CD1c-positive myeloid dendritic cell (primary cell): ENCODE measurements around the gene LY86.

Experiments
- DNase-seq: peaks from one replicate; pipeline ENCODE4 v3.0.0-alpha.2; 2016; ENCODE audit errors: extremely low spot score

The LY86 gene

DNA sequence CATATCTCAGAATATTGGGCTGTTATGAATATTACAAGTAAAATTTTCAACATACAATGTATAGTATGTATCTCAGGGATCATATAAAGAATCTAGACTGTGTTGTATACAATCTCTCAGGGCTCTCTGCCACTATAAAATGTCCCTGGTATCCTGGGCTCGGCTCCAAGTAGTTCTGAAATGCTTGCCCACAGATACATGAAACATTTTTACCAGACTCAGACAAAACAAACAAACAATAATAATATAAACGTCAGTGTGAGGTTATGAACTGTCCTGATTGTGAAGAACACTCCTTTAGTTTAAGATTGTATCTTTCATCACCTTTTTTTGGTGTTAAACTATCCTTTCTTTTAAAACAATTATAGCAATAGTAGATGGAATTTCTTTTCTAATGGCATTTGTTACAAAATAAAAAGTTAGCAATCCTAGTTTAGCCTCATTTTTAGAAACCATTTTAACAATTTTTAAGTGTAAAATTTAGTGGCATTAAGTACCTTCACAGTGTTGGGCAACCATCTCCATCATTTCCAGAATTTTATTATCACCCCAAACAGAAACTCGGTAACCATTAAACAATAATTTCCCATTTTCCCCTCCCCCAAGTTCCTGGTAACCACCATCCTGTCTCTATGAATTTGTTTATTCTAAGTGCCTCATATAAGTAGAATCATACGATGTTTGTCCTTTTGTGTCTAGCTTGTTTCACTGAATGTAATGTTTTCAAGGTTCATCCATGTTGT lies 17.4 kb upstream of the LY86 start:
- DNase-seq, result no peak

DNA sequence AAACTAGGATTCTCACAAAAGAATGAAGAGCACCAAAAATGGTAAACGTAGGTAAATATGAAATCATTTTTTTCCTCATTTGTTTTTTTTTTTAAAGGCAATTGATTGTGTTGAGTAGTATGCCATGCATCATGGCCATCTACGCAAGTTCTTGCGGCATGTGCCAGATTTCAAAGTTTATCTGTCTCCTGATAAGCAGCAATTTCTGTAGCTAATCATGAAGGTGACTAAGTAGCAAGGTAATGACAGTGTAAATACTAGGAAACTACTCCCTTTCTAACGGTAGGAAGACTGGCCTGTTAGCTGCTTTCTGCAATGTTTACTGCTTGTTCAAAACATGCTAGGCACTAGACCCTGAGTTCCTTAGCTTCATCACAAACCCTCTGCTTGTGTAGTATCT lies 13.4 kb upstream of the LY86 start:
- no peak for DNase-seq

DNA sequence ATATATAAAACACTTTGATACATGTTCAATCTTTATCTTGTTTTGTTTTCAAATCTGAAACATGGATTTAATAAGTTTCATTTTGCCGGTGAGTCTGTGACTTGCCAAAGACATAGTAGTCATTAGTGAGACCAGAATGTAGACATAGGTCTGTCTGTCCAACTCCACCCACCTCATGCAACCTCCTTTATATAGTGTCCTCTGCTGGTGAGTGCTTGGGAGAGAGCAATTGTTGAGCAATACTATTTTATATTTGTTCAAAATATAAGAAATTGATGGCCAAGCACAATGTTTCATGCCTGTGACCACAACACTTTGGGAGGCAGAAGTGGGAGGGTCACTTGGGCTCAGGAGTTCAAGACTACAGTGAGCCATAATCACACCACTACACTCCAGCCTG lies 10.8 kb upstream of the LY86 start:
- DNase-seq, result no peak

DNA sequence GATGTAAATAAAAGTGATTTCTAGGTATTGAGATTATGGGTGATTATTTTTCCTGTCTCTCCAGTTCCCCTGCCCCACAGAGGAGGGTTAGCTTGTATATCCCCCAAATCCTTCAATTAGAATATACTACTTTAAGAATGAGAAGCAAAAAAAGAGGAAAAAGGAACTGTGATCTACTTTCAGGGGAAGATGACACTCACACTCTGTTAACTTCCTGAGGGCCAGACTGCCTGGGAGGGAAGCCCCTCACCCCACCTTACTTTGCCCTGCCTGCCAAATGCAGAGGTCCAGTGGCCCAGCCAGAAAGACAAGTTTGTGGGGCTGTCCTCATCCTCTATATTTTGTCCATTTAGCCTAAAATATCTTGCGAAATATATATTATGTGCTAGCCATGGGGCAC lies 9.2 kb upstream of the LY86 start:
- no peak for DNase-seq

DNA sequence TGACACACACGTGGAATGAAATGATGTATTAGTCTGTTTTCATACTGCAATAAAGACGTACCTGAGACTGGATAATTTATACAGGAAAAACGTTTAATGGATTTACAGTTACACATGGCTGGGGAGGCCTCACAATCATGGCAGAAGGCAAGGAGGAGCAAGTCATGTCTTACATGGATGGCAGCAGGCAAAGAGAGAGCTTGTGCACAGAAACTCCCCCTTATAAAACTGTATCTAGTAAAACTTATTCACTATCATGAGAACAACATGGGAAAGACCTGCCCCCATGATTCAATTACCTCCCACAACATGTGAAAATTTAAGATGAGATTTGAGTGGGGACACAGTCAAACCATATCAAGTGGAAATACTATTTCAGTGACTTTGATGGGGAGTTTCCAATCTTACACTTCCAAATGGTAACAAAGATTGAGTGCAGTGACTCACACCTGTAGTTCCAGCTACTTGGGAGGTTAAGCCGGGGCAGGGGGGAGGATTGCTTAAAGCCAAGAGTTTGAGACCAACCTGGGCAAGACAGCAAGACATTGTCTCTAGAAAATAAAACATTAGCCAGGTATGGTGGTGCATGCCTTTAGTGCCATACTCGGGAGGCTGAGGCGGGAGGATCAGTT lies 8.2 kb upstream of the LY86 start:
- no peak for DNase-seq

DNA sequence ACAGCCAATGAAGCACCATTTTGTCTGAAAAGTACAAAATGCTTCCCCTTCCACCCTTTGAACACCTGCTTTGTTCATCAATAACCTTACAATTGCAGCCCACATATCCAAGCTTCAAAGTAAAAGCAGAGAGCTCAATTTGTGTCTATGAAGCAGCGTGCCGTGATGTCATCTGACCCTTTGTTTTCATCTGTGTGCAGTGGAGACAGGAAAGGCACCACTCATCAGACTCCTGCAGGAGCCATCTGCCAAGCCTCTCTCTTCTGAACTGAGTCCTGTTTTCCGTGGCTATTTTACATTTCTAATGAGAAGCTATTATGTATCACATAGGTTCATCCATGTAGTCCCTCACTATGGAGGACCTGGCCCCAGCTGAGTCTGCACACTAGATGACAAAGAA lies 7.5 kb upstream of the LY86 start:
- no peak for DNase-seq

DNA sequence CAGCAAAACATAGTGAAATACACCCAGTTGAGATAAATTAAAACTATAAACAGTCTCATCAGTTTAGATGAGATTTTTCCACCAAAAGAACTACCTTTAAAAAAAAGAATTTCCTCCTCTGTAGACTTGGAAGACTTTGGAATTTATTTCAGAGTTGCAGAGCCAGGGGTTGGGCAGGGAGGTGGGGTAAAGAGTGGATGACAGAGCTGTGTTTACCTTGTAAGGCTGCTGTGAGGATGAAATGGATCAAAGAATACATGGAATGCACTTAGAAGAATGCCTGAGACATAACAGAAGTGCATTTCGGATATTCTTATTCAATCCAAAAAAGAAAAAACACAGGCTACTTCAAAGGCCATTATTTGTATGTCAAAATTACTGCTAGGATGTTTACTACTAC lies 6.4 kb upstream of the LY86 start:
- DNase-seq, result no peak

DNA sequence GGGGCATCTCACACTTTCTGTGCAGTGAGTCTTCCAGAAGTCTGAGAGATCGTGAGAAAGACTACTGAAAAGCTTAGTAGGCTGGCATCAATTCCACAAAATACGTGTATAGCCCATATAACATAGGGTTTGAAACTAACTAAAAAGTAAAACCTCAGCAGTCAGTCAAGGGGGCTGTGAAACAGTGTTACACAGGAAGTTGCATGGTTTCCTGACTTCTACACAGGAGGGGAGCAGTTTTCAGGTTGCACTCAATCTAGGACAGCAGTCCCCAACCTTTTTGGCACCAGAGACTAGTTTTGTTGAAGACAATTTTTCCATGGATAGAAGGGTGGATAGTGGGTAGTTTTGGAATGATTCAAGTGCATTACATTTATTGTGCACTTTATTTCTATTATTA lies 4.7 kb upstream of the LY86 start:
- no peak for DNase-seq

DNA sequence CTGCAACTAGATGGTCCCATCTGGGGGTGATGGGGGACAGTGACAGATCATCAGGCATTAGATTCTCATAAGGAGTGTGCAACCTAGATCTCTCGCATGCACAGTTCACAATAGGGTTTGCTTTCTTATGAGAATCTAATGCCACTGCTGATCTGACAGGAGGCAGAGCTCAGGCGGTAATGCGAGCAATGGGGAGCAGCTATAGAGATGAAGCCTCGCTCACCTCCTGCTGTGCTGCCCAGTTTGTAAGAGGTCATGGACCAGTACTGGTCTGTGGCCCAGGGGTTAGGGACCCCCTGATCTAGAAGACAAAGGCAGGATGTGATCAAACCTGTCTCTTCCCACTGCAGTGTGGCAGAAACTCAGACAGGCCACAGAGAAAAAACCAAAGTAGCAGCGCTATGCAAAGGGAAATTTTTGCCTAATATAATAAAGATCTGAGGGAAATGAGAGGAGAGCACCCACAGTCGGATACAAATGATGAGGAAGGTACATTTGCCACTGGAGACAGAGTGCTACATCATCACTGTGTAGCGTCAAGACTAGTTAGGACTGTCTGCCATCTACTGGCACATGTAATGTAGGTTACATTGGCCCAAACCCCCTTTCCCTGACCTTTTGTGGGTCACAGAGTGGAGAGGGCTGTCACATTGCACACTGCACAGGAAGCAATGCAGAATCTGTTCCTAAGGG lies 4.1 kb upstream of the LY86 start:
- DNase-seq, result no peak

DNA sequence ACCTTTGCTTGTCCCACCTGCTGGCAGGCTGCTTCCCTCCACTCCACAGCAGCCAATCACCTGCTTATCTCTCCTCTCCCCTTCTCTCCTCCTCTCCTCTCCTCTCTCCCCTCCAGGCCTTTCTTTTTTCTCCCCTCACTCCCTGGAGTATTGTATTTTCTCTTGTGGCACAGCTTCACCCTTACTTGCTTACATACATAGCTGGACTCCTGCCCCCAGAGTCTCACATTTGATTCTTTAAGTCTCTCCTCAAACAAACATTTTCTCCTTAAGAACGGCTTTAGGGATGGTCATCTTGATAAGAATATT lies 3.6 kb upstream of the LY86 start:
- DNase-seq, result no peak

DNA sequence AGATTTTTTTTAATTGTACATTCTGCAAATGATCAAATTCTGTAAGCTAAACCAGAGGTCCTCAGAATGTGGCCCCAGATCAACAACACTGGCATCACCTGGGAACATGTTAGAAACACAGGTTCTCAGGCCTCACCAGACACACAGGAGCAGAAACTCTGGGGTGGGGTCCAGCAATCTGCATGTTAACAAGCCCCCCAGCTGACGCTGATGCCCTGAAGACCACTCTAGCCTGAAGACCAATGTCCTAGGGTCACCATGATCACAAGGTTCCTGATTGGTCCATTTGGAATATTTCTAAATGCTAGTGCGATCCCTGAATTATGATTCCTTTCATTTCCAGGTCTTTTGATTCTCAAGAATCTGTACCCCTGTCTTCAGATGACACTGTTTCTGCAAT lies 2.4 kb upstream of the LY86 start:
- DNase-seq, result no peak

DNA sequence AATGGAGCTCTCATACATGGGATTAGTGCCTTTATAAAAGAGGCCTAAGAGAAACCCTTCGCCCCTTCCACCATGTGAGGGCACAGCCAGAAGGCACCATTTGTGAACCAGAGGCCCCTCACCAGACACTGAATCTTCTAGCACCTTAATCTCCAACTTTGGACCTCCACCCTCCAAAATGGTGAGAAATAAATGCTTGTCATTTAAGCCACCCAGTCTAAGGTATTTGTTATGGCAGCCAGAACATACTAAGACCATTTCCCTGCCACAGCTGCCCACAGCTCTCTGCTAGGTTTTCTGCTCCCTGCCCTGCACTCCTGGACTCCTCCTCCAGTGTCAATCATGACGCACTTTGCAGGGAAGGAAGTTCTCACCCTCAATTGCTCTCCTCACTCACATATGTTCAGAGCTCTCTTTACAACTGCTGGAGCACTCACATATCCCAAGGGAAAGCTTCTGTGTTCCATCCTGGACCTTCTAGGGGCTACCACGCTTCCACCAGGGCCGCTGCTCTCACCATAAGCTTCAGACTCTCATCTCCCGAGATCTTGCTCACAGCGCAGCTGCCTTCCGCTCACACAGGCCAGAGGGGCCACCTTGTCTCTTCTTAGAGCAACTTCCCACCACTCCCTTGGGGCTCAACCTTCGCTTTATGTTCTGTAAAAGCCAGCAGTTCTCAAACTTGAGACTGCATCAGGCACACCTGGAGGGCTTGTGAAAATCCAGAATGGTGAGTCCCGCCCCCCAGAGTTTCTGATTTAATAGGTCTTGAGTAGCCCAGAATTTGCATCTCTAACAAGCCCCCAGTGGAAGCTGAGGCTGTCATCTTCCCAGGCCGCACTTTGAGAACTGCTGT lies 1.6 kb upstream of the LY86 start:
- DNase-seq, result peak; percentile 31

DNA sequence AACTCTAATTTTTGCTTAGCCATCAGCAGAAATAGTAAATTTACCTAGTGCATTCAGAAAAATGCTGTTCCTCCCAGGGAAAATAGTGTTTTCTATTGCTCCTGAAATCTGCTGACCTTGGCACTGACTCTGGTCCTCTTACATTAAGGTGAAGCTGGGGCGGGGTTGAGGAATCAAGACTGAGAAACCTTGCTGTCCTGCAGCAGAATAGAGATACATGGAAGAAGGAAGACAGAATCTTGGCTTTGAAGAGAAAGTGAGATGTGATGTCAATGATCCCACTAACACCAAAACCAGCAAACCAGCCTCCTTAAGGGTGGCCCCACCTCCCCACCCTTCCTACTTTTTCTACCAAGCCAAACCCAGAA lies 840 bp upstream of the LY86 start:
- no peak for DNase-seq

DNA sequence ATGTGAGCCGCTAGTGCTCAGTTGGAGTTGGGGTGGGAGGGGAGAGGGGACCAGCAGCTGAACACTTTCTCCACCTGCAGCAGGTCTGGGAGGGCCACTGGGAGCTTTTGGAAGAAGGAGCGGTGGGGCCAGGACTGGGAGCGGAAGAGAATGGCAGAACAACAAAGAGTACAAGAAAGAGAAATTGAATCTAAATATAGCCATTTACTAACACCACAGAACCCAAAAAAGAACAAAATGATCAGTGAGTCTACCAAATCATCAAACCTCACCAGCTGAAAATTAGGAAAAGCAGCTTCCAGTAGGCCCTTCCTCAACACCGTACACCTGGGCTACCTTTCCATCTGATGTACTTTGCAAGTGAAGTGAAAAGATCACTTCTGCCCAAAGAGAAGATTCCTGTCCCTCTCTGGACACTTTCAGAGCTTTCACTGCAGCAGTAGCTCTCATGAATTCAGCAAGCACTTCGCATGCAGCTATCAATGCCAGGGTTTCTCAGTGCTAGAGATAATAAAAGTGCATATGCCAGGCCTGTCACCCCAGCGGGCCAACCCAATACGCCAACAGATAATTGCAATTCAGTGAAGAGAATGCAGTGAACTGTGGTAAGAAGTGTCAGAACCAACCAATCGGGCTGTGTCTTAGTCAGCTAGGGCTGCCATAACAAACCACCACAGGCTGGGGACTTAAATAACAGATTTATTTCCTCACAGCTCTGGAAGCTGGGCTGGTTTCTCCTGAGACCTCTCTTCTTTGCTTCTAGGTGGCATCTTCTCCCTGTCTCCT lies 597 bp downstream of the LY86 start:
- no peak for DNase-seq

DNA sequence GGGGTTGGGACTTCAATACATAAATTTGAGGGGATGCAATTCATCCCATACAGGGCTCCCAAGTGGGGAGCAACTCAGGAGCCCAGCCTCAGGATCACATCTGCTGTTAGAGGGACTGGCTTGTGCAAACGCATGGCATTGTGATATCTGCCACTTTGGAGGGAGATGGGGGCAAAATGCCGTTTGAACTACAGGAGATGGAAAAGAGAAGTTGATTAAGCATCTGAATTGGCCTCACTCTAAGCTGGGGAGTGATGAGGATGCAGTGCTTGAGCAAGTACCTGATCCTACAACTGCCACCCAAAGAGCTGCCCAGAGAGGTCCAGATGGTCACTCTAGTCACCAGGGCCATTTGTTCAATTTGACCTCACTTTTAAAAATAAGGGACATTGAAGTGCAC lies 2.0 kb downstream of the LY86 start:
- DNase-seq, result no peak

DNA sequence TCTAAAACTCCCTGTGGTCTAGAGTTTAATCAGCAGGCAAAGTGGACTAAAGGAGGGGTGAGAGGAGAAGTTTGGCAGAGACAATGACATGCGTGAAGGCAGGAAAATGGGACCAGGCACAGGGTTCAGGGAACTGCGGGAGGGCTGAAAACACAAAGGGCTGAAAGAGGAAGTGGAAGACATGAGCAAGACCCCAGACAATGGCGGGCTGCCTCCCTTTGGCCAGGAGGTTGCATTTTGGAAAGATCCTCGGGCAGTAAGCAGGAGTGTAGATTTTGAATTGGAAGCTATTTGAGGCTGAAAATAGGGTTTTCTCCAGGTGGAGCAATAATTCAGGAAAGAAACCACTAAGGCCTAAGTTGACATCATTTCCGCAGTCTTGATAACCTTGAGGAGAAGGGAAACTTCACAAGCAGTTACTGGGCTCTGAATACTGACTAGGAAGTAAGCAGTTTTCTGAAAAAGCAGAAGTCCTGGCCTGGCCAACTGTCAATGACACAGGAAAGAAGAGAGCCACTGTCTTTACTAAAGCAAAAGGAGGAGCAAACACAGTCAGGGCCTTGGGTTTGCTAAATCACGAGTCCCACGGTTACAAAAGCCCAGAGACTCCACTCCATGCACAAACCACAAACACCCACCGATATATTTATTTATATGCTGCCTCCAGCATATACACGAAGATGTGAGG lies 3.4 kb downstream of the LY86 start:
- DNase-seq, result peak; percentile 94

DNA sequence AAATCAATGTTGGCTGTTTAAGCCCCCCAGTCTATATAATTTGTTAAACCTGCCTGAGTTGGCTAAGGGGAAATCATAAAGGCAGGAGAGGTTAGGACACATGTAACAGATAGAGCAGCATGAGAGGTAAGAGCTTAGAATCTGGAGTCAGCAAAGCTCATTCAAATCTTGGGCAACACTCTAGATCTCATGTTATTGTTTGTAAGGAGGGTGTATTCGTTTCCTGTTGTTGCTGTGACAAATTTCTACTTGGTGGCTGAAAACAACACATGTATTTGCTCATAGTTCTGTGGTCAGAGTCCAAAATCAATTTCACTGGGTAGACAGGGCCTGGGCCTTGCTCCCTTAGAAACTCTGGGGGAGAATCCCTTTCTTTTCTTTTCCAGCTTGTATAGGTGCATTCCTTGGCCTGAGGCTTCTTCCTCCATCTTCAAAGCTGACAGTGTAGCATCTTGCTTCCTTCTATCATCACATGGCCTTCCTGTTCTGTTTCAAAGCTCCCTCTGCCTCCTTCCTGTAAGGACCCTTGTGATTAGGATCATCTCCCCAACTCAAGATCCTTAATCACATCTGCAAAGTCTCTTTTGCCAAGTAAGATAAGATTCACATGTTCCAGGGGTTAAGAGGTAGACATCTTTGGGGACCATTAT lies 4.4 kb downstream of the LY86 start:
- peak; percentile 63 for DNase-seq

DNA sequence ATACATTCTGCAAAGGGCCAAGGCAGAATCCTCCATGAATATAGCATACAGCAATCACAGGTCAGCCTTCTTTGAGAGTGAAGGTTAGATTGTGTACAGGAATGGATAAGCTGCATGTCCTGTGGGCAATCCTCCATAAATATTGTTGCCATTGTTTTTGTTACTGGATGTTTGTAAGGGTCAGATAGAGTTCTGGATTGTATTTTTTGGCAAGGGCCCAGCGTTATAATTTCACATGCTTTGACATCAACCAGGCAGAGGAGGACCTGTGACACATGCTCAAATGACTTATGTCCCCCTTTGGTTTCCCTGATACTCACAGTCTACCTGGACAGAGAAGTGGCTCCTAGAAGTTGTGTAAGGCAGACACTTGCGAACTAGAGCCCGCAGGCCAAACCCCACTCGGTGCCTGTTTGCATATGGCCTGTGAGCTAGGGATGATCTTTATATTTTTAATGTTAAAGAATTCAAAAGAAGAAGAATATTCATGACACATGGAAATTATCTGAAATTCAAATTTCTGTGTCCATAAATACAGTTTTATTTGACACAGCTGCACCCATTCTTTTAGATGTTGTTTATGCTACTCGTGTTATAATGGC lies 5.4 kb downstream of the LY86 start:
- no peak for DNase-seq

DNA sequence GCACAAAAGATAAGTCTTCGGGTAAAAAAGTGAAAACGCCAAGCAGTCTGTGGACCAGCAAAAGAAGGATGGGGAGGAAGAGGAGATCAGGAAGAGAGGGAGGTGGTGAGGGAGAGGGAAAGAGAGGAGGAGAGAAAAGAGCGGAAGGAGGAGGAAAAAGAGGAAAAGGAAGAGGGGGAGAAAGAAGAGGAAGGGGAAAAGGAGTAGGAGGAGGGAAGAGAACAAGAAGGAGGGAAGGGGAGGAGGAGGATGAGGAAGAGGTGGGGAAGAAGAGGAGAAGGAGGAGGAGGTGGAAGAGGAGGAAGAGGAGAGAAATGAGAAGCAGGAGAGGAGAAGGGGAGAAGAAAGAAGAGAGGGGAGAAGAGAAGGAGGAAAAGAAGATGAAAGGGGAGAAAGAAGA lies 6.5 kb downstream of the LY86 start:
- DNase-seq, result no peak

DNA sequence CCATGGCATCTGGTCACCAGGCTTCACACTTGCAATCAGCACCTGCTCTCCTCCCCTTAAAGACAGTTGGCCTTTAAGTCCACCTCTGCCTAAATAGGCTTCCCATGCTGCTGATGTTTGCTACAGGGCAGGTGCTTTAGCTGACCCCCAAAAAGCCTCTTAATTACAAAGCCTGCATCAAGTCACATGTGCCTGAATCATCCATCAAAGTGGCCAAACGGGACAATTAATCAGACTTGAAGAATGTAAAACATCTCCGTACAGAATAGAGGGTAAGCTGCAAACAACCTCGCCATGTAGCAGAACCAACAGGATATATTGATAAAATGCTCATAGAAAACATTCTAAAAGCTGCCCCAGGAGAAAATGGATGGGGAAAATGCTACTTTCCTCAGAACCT lies 7.4 kb downstream of the LY86 start:
- DNase-seq, result no peak
